ENCODE measurements around the gene KCNJ5. TPM values are rescaled to one million over a fixed set of nuclear protein-coding genes. Genes with fewer than 3 reads are reported as not detected.

Gene KCNJ5
- total RNA-seq, 1 experiment from 2014 or later: 0.17 TPM

DNA sequence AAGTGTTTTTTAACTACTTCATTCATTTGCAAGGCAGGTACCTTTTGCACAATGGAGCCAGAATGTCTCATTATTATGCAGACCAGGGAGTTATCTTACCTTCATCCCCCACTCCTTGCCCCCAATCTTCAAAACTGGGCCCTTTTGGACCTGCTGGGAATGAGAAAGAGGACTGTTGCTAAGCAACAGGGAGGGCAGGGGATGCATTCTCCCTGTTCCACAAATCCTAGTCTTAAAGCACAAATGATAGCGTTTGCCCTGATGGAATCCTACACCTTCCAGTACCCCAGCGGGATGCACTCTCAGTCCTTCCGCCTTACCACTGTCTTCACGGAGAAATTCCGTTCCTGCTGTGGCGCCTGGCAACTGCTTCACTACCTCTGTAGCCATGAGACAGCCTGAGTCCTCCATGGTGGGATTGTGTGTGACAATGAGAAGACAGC lies 20.0 kb upstream of the KCNJ5 start:
- H3K4me3 ChIP-seq (replicated peaks in 1 of 2; ENCODE audit: low read depth in 1 of 2, low read length in 2 of 2): no peak overlapping the region
- H3K27ac ChIP-seq (ENCODE audit: low read depth, low read length): no peak overlapping the region
- no peak for DNase-seq (ENCODE audit: low read depth, low spot score)
- H3K4me2 ChIP-seq (ENCODE audit: low read length): no peak overlapping the region
- no peaks in the 10 kb centered on the region for H3K79me2 ChIP-seq (ENCODE audit: insufficient read depth, low read length)
- intact Hi-C loops (cut with micrococcal nuclease): no loop called here
- CTCF ChIA-PET: no interaction called here
- H3K4me1 ChIP-seq (ENCODE audit: control insufficient read depth in 1 of 2, insufficient read depth in 2 of 2, low read length in 2 of 2): no peaks in the 10 kb centered on the region
- H3K36me3 ChIP-seq (ENCODE audit: control insufficient read depth in 1 of 2, insufficient read depth in 2 of 2, low read length in 2 of 2): no peaks in the 10 kb centered on the region
- H3K9me3 ChIP-seq (ENCODE audit: control insufficient read depth in 1 of 2, insufficient read depth in 1 of 2, low read depth in 1 of 2, low read length in 2 of 2): no peaks in the 10 kb centered on the region
- RAD21 ChIA-PET (ENCODE audit: low non-redundant PET in 1 of 2, low total read pairs in 2 of 2, uncharacterized antibody in 2 of 2, unreplicated experiment in 2 of 2): no interaction called here
- POLR2A ChIA-PET: no interaction called here
- no peak overlapping the region for H2AFZ ChIP-seq (ENCODE audit: low read depth, low read length, poor library complexity, severe bottlenecking)
- no peaks in the 10 kb centered on the region for H4K20me1 ChIP-seq (ENCODE audit: insufficient read depth)
- H3K9ac ChIP-seq (ENCODE audit: low read length): no peak overlapping the region
- TF ChIP-seq CBX3 (IDR thresholded peaks at IDR 0.05; ENCODE audit: low read depth): no peak
- TF ChIP-seq ZFX (IDR thresholded peaks at IDR 0.05): no peak
- no peak for TF ChIP-seq POLR2AphosphoS5 (IDR thresholded peaks at IDR 0.05; ENCODE audit: low read depth, low read length)
- TF ChIP-seq ZNF274 (IDR thresholded peaks at IDR 0.05; ENCODE audit: low read depth, low read length): no peak
- TF ChIP-seq JUND (IDR thresholded peaks at IDR 0.05): no peak
- TF ChIP-seq, protein P1, sequence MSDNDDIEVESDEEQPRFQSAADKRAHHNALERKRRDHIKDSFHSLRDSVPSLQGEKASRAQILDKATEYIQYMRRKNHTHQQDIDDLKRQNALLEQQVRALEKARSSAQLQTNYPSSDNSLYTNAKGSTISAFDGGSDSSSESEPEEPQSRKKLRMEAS (IDR thresholded peaks at IDR 0.05): no peak
- H3K27me3 ChIP-seq (ENCODE audit: insufficient read depth, low read length): peaks cover 21% of the 10 kb centered on the region; the same call in 1 of the 2 replicates
- BruUV-seq (replicated peaks): no TSS peak
- H3K9me2 ChIP-seq (ENCODE audit: insufficient read depth): no peaks in the 10 kb centered on the region
- ATAC-seq: no peak

DNA sequence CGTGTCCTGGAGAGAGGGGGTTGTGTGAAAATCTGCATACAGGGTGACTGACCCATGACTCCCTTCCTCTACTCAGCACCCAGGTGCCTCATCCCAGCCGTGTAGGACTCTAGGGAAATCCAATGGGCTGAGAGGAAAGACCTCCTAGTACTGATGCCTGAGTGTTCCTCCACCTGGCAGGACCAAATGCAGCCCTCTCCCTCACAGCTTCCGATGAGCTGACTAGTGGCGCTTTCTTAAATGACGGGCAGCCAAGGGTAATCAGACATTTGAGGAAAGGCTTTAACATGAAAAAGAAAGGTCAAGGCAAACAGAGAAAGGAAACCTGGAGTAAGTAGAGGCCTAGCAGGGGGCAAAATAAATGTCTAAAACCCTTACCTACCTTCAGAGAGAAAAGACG lies 19.1 kb upstream of the KCNJ5 start:
- H3K4me2 ChIP-seq (ENCODE audit: low read length): no peak overlapping the region
- H3K4me3 ChIP-seq (replicated peaks in 1 of 2; ENCODE audit: low read depth in 1 of 2, low read length in 2 of 2): no peak overlapping the region
- no peak overlapping the region for H2AFZ ChIP-seq (ENCODE audit: low read depth, low read length, poor library complexity, severe bottlenecking)
- BruUV-seq (replicated peaks): no TSS peak
- ChIA-PET RAD21 (ENCODE audit: low non-redundant PET in 1 of 2, low total read pairs in 2 of 2, uncharacterized antibody in 2 of 2, unreplicated experiment in 2 of 2) (no interaction called here), POLR2A (no interaction called here), CTCF (no interaction called here)
- no peaks in the 10 kb centered on the region for H4K20me1 ChIP-seq (ENCODE audit: insufficient read depth)
- intact Hi-C loops (cut with micrococcal nuclease): no loop called here
- no peak overlapping the region for H3K27ac ChIP-seq (ENCODE audit: low read depth, low read length)
- H3K9me3 ChIP-seq (ENCODE audit: control insufficient read depth in 1 of 2, insufficient read depth in 1 of 2, low read depth in 1 of 2, low read length in 2 of 2): no peaks in the 10 kb centered on the region
- no peaks in the 10 kb centered on the region for H3K36me3 ChIP-seq (ENCODE audit: control insufficient read depth in 1 of 2, insufficient read depth in 2 of 2, low read length in 2 of 2)
- H3K79me2 ChIP-seq (ENCODE audit: insufficient read depth, low read length): no peaks in the 10 kb centered on the region
- no peaks in the 10 kb centered on the region for H3K9me2 ChIP-seq (ENCODE audit: insufficient read depth)
- peaks cover 21% of the 10 kb centered on the region; the same call in 1 of the 2 replicates for H3K27me3 ChIP-seq (ENCODE audit: insufficient read depth, low read length)
- H3K9ac ChIP-seq (ENCODE audit: low read length): no peak overlapping the region
- ATAC-seq (no peak), DNase-seq (ENCODE audit: low read depth, low spot score) (no peak)
- H3K4me1 ChIP-seq (ENCODE audit: control insufficient read depth in 1 of 2, insufficient read depth in 2 of 2, low read length in 2 of 2): no peaks in the 10 kb centered on the region
- TF ChIP-seq, protein P2, sequence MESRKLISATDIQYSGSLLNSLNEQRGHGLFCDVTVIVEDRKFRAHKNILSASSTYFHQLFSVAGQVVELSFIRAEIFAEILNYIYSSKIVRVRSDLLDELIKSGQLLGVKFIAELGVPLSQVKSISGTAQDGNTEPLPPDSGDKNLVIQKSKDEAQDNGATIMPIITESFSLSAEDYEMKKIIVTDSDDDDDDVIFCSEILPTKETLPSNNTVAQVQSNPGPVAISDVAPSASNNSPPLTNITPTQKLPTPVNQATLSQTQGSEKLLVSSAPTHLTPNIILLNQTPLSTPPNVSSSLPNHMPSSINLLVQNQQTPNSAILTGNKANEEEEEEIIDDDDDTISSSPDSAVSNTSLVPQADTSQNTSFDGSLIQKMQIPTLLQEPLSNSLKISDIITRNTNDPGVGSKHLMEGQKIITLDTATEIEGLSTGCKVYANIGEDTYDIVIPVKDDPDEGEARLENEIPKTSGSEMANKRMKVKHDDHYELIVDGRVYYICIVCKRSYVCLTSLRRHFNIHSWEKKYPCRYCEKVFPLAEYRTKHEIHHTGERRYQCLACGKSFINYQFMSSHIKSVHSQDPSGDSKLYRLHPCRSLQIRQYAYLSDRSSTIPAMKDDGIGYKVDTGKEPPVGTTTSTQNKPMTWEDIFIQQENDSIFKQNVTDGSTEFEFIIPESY (IDR thresholded peaks at IDR 0.05; ENCODE audit: extremely low read depth, insufficient replicate concordance, low read length): no peak
- TF ChIP-seq, protein P3, sequence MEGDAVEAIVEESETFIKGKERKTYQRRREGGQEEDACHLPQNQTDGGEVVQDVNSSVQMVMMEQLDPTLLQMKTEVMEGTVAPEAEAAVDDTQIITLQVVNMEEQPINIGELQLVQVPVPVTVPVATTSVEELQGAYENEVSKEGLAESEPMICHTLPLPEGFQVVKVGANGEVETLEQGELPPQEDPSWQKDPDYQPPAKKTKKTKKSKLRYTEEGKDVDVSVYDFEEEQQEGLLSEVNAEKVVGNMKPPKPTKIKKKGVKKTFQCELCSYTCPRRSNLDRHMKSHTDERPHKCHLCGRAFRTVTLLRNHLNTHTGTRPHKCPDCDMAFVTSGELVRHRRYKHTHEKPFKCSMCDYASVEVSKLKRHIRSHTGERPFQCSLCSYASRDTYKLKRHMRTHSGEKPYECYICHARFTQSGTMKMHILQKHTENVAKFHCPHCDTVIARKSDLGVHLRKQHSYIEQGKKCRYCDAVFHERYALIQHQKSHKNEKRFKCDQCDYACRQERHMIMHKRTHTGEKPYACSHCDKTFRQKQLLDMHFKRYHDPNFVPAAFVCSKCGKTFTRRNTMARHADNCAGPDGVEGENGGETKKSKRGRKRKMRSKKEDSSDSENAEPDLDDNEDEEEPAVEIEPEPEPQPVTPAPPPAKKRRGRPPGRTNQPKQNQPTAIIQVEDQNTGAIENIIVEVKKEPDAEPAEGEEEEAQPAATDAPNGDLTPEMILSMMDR (IDR thresholded peaks at IDR 0.05 in 2 of 3, conservative IDR thresholded peaks at IDR 0.05 in 1 of 3; ENCODE audit: borderline replicate concordance in 1 of 3, insufficient read depth in 1 of 3, low read depth in 2 of 3, low read length in 2 of 3): no peak
- TF ChIP-seq, protein P1 (IDR thresholded peaks at IDR 0.05): no peak
- TF ChIP-seq SIN3A (IDR thresholded peaks at IDR 0.05; ENCODE audit: low read depth): no peak
- no peak for TF ChIP-seq CEBPB (IDR thresholded peaks at IDR 0.05; ENCODE audit: low read depth)
- TF ChIP-seq, protein P4, sequence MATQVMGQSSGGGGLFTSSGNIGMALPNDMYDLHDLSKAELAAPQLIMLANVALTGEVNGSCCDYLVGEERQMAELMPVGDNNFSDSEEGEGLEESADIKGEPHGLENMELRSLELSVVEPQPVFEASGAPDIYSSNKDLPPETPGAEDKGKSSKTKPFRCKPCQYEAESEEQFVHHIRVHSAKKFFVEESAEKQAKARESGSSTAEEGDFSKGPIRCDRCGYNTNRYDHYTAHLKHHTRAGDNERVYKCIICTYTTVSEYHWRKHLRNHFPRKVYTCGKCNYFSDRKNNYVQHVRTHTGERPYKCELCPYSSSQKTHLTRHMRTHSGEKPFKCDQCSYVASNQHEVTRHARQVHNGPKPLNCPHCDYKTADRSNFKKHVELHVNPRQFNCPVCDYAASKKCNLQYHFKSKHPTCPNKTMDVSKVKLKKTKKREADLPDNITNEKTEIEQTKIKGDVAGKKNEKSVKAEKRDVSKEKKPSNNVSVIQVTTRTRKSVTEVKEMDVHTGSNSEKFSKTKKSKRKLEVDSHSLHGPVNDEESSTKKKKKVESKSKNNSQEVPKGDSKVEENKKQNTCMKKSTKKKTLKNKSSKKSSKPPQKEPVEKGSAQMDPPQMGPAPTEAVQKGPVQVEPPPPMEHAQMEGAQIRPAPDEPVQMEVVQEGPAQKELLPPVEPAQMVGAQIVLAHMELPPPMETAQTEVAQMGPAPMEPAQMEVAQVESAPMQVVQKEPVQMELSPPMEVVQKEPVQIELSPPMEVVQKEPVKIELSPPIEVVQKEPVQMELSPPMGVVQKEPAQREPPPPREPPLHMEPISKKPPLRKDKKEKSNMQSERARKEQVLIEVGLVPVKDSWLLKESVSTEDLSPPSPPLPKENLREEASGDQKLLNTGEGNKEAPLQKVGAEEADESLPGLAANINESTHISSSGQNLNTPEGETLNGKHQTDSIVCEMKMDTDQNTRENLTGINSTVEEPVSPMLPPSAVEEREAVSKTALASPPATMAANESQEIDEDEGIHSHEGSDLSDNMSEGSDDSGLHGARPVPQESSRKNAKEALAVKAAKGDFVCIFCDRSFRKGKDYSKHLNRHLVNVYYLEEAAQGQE (IDR thresholded peaks at IDR 0.05; ENCODE audit: low read depth): no peak
- TF ChIP-seq ZNF274 (IDR thresholded peaks at IDR 0.05; ENCODE audit: low read depth, low read length): no peak
- TF ChIP-seq FOSL1 (IDR thresholded peaks at IDR 0.05; ENCODE audit: low read depth): no peak
- TF ChIP-seq POLR2AphosphoS5 (IDR thresholded peaks at IDR 0.05; ENCODE audit: low read depth, low read length): no peak
- TF ChIP-seq ZFX (IDR thresholded peaks at IDR 0.05): no peak
